T1000 (cell line): ENCODE data around the gene NAIF1.
"Not testable (repeated sequence)": the region's sequence is repeated elsewhere in the genome, so short reads cannot be mapped to it uniquely, and the experiment has no call there.

Experiments
- DNase-seq: peaks from one replicate; lab custom pipeline; 2025; ENCODE audit warnings: mixed read lengths; lab: John Stamatoyannopoulos, UW

NAIF1 gene

GRCh38 chr9:128057724-128058409 is 9.3 kb downstream of the NAIF1 start:
- DNase-seq: no peak

DNA sequence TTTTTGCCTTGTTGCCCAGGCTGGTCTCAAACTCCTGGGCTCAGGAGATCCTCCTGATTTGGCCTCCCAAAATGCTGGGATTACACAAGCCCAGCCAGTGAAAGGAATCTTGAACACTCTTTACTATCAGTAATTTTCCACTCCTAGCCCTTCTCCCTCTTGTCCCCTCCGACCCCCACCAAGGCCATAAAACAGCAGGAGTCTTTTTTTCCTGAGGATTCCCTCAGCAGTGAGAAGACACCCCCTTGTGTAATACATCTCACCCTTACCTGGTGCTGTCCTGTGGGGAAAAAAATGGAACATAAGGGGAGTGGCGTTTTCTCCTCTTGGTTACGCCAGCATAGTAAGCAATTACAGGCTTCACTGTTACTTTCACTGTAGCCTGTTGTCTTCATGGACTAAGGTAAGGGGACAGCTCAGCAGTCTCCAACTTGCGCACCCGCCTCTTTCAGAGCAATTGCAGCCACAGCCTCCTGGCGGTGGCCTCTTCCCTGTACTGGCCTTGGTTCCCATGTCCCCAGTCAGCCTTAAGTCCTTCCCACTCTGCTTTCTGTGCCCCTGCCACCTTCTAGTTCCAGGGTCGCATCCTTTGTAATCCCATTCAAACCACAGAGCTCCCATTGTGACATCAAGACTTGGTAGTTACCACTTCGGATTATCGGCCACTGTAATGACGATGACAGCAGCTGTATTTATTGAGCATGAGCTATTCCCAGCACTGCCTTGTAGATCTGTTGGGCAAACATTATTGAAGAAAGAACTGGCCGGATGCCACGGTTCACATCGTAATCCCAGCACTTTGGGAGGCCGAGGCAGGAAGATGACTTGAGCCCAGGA is 10.0 kb downstream of the NAIF1 start:
- no peak for DNase-seq

- DNase-seq: no peak
Observed at GRCh38 chr9:128056086-128056485, 11.0 kb downstream of the NAIF1 start.

GRCh38 chr9:128055344-128056040 is 11.6 kb downstream of the NAIF1 start:
- DNase-seq: no peak

- DNase-seq: no peak
Observed at GRCh38 chr9:128054087-128054486, 13.0 kb downstream of the NAIF1 start.

DNA sequence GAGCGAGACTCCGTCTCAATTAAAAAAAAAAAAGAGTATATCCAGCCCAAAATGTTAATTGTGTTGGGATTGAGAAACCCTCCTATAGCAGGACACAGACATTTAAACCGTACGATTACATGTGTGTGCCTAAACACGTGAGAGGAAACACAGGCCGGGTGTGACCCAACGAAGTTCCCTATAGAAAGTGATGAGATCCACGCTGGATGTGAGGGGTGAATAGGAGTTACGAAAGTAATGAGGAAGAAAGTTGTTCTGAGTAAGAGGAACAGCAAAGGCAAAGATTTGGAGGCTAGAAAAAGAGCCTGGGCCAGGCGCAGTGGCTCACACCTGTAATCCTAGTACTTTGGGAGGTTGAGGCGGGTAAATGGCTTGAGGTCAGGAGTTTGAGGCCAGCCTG is 13.6 kb downstream of the NAIF1 start:
- DNase-seq: no peak

DNA sequence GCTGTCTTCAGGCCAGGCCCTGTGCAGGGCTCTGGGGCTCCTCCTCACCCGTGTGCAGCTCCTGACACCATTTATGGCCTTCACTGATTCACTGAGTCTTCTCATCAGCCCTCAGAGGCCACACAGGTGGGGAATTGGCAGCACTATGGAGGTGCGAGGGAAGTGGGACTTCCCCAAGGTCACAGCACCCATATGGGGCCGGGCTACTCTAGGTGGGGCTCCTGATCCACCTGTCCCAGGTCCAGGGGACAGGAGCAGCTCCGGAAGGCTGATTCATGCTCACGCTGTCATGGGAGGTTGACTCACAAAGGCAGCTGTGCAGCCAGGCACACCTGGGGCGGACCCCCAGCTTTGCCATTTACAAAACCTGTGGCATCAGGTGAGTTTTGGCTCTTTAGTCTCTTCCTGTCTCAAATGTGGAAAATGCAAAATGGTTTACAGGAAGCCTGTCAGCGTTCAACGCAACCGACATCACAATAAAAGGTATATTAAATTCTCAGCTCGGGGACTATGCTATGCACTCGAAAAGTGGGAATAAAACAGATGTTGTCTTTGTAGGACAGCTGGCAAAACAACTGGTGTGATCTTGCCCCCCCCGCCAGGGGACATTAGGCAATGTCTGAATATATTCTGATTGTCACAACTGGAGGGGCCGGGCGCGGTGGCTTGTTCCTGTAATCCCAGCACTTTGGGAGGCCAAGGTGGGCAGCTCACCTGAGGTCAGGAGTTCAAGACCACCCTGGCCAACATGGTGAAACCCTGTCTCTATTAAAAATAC is 15.0 kb downstream of the NAIF1 start:
- no peak for DNase-seq

- DNase-seq: no peak
Observed at GRCh38 chr9:128049843-128050242, 17.3 kb downstream of the NAIF1 start.

DNA sequence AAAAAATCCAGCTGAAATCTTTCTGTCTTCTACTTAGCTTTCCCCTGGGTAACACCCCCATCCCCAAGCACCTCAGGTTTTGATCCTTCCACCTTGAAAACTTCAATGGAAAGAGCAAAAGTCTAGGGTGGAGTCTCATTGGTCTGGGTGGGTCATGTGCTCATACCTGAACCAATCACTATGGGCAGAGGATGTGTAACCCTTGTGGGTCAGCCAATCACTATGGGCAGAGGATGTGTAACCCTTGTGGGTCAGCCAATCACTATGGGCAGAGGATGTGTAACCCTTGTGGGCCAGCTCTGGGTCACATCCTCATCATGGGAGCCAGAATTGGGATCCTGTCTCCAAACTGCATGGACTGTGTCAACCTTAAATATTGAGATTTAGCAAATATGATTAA is 18.5 kb downstream of the NAIF1 start:
- DNase-seq: no peak

- no peak for DNase-seq
Observed at GRCh38 chr9:128047231-128047630, 19.9 kb downstream of the NAIF1 start.

GRCh38 chr9:128045831-128046230 is 21.3 kb downstream of the NAIF1 start:
- DNase-seq: no peak

- DNase-seq: not testable (repeated sequence)
Observed at GRCh38 chr9:128045409-128045808, 21.7 kb downstream of the NAIF1 start.

DNA sequence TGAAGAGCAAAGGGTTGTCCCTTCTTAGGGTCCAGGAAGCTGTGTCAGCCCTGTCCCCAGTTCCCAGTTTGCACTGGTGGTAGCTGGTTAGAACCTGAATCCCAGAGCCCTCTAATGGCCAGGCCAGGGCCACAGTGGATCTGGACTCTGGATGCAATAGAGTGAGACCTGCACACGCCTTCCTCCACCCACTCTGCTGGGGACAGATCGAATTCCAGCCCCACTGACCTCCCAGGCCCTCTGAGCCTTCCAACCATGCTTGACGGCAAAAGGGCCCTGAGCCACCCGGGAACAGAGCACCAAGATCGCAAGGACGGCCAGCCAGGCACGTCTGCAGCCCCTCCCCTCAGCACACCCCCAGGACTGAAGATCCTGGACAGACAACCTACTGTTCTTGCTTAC is 23.7 kb downstream of the NAIF1 start:
- no peak for DNase-seq

DNA sequence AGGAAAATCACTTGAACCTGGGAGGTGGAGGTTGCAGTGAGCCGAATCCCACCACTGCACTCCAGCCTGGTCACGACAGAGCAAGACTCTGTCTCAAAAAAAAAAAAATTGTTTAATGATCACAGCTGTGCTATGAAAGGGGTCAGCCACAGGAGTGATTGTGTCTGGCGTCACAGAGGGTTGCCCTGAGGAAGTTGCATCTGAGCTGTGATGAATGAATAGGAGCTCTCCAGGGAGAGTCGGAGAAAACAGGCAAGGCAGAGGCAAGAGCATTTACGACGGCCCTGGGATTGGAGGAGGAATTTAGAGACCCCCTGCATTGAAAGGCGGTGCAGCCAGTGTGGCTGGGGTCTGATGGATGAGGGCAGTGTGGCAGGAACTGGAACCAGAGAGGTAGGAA is 25.1 kb downstream of the NAIF1 start:
- DNase-seq: no peak

DNA sequence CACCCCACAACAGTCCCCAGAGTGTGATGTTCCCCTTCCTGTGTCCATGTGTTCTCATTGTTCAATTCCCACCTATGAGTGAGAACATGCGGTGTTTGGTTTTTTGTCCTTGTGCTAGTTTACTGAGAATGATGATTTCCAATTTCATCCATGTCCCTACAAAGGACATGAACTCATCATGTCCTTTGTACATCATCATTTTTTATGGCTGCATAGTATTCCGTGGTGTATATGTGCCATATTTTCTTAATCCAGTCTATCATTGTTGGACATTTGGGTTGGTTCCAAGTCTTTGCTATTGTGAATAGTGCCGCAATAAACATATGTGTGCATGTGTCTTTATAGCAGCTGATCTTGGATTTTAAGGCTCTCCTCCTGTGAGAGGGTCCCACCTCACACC is 26.3 kb downstream of the NAIF1 start:
- DNase-seq: not testable (repeated sequence)

- not testable (repeated sequence) for DNase-seq
Observed at GRCh38 chr9:128036522-128036921, 30.6 kb downstream of the NAIF1 start.

GRCh38 chr9:128034821-128035652 is 32.1 kb downstream of the NAIF1 start:
- DNase-seq: peak; percentile 62

DNA sequence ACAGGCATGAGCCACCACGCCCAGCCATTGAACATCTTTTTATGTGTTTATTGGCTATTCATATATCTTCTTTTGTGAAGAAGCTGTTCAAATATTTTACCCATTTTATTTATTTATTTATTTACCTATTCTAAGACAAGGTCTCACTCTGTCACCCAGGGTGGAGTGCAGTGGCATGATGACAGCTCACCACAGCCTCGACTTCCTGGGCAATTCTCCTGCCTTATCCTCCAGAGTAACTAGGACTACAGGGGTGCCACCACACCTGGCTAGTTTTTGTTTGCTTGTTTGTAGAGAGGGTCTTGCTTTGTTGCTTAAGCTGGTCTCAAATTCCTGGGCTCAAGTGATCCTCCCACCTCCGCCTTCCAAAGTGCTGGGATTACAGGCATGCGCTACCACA is 33.5 kb downstream of the NAIF1 start:
- no peak for DNase-seq

- DNase-seq: no peak
Observed at GRCh38 chr9:128027705-128028104, 39.4 kb downstream of the NAIF1 start.

- DNase-seq: no peak
Observed at GRCh38 chr9:128026773-128027541, 40.2 kb downstream of the NAIF1 start.
